Immature natural killer cell (primary cell): ENCODE results near the gene PTPRZ1. TPM values are rescaled to one million over a fixed set of nuclear protein-coding genes. Genes with fewer than 3 reads are reported as not detected.
A peak's percentile ranks its signal among the peaks of the same experiment; 100 is the strongest.

Experiments
- DNase-seq, 3 donors: peaks; one replicate each; pipeline ENCODE4 v3.0.0; 2022; ENCODE audit warnings: mixed read lengths in 1 of 3
- H3K27ac Mint-ChIP-seq, 6 donors: one replicate each; pipeline ENCODE4 v1.8.0; 2020; ENCODE audit warnings: mixed read lengths in 6 of 6, mild to moderate bottlenecking in 5 of 6, inconsistent platforms in 4 of 6, moderate library complexity in 3 of 6
- H3K27me3 Mint-ChIP-seq, 3 donors: one replicate each; pipeline ENCODE4 v1.8.0; 2020 to 2021; ENCODE audit warnings: low read depth in 3 of 3, mild to moderate bottlenecking in 3 of 3, mixed read lengths in 3 of 3, moderate library complexity in 3 of 3, inconsistent platforms in 1 of 3
- H3K36me3 Mint-ChIP-seq, 3 donors: one replicate each; pipeline ENCODE4 v1.8.0; 2020; ENCODE audit warnings: mixed read lengths in 3 of 3, inconsistent platforms in 2 of 3, mild to moderate bottlenecking in 2 of 3
- H3K4me1 Mint-ChIP-seq, 2 donors: one replicate each; pipeline ENCODE4 v1.8.0; 2020; ENCODE audit warnings: inconsistent platforms in 2 of 2, mild to moderate bottlenecking in 2 of 2, mixed read lengths in 2 of 2, moderate library complexity in 1 of 2
- H3K4me3 Mint-ChIP-seq, 5 donors: one replicate each; pipeline ENCODE4 v1.8.0; 2020; ENCODE audit warnings: mild to moderate bottlenecking in 5 of 5, mixed read lengths in 5 of 5, inconsistent platforms in 3 of 5, moderate library complexity in 3 of 5
- H3K9me3 Mint-ChIP-seq, 6 donors: one replicate each; pipeline ENCODE4 v1.8.0; 2020; ENCODE audit warnings: mild to moderate bottlenecking in 6 of 6, mixed read lengths in 6 of 6, inconsistent platforms in 4 of 6, moderate library complexity in 3 of 6
- polyA plus RNA-seq, 3 donors: library from polyadenylated mRNA; unstranded; fragments of 300-500 nt; fragmentation: Illumina TruSeq; gene quantifications; one replicate each; pipeline ENCODE4 v1.2.3, GENCODE V29; 2021

The PTPRZ1 gene
- polyA plus RNA-seq, 3 donors from 2014 or later: not detected

DNA sequence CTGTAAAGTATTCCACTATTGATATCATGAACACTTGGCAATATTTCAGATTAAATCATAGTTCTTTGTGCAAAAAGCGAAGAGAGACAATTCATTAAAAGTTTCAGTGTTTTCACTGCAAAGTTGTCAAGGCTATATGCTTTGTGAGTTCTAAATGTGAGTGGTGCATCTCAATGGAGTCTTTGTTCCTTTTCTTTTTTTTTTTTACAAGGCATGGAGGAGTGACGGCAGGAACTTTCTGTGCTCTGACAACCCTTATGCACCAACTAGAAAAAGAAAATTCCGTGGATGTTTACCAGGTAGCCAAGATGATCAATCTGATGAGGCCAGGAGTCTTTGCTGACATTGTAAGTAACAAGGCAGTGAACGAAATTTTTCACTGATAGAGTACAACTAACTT lies 186.6 kb downstream of the PTPRZ1 start:
- Mint-ChIP-seq H3K27me3 (no peaks in the 10 kb centered on the region), H3K4me3 (no peak overlapping the region), H3K9me3 (peaks cover 0 to 12% (median 0%) of the 10 kb centered on the region in 6 donors), H3K27ac (no peak overlapping the region), H3K36me3 (no peaks in the 10 kb centered on the region), H3K4me1 (no peaks in the 10 kb centered on the region)
- no peak for DNase-seq

GRCh38 chr7:122063146-122063545 lies 190.2 kb downstream of the PTPRZ1 start:
- no peak for DNase-seq
- no peaks in the 10 kb centered on the region for H3K36me3 Mint-ChIP-seq
- no peak overlapping the region for H3K4me3 Mint-ChIP-seq
- no peak overlapping the region for H3K27ac Mint-ChIP-seq
- H3K4me1 Mint-ChIP-seq: no peaks in the 10 kb centered on the region
- H3K9me3 Mint-ChIP-seq: peaks cover 0 to 12% (median 0%) of the 10 kb centered on the region in 6 donors
- H3K27me3 Mint-ChIP-seq: no peaks in the 10 kb centered on the region

DNA sequence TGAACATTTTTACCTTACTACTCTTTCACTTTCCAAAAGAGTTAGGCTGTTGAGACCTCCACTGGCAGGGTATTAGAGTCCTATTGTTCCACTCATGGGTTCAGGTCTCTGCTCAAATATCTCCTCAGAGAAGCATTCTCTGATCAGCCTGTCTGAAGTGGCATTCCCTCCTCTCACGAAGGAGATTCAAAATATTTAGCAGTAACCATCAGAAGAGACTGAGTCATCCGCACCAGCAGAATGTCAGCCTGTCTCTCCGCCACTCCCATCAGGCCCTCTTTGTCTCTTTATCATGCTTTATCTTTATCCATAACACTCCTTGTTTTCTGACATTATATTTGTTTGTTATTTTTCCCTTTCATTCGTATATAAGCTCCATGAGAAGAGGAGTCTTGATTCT lies 192.0 kb downstream of the PTPRZ1 start:
- Mint-ChIP-seq H3K27ac (no peak overlapping the region), H3K36me3 (no peaks in the 10 kb centered on the region), H3K4me3 (no peak overlapping the region), H3K4me1 (no peaks in the 10 kb centered on the region), H3K9me3 (peaks cover 0 to 9% (median 0%) of the 10 kb centered on the region in 6 donors), H3K27me3 (no peaks in the 10 kb centered on the region)
- no peak for DNase-seq

GRCh38 chr7:122067077-122067476 lies 194.1 kb downstream of the PTPRZ1 start:
- Mint-ChIP-seq H3K36me3 (no peaks in the 10 kb centered on the region), H3K4me1 (no peaks in the 10 kb centered on the region), H3K27ac (no peak overlapping the region), H3K27me3 (no peaks in the 10 kb centered on the region), H3K4me3 (no peak overlapping the region), H3K9me3 (peaks cover 0 to 3% (median 0%) of the 10 kb centered on the region in 6 donors)
- DNase-seq: no peak

DNA sequence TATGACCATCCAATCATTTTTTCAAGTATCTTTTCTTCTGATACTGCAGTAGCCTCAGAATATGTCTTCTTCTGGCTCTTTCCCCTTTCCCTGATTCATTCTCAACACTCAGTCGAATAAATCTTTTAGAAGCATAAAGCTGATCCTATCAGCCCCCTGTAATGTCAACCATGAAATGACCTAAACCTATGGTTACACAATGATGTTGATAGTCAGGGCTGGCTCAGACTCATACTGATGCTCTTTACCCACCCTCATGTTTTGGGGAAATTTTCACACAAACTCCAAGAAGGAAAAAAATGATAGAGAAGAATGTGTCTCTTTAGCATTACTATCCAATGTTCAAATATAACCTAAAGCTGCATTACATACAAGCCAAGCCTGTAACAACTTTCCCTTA lies 195.1 kb downstream of the PTPRZ1 start:
- DNase-seq: no peak
- Mint-ChIP-seq H3K27me3 (no peaks in the 10 kb centered on the region), H3K36me3 (no peaks in the 10 kb centered on the region), H3K27ac (no peak overlapping the region), H3K4me1 (no peaks in the 10 kb centered on the region), H3K9me3 (peaks cover 0 to 3% (median 0%) of the 10 kb centered on the region in 6 donors), H3K4me3 (no peak overlapping the region)

- Mint-ChIP-seq H3K4me1 (no peaks in the 10 kb centered on the region), H3K4me3 (no peak overlapping the region), H3K9me3 (peaks cover 0 to 3% (median 0%) of the 10 kb centered on the region in 6 donors), H3K27ac (no peak overlapping the region), H3K36me3 (no peaks in the 10 kb centered on the region), H3K27me3 (no peaks in the 10 kb centered on the region)
- no peak for DNase-seq
These were observed 196.0 kb downstream of the PTPRZ1 start for GRCh38 chr7:122068999-122069398.

- Mint-ChIP-seq H3K9me3 (peaks cover 0 to 9% (median 0%) of the 10 kb centered on the region in 6 donors), H3K4me1 (no peaks in the 10 kb centered on the region), H3K27me3 (no peaks in the 10 kb centered on the region), H3K36me3 (no peaks in the 10 kb centered on the region), H3K4me3 (no peak overlapping the region), H3K27ac (peak overlapping the region in 1 of 6 donors; percentile 15)
- DNase-seq: no peak
These were observed 197.1 kb downstream of the PTPRZ1 start for GRCh38 chr7:122070062-122070461.

- H3K27ac Mint-ChIP-seq: no peak overlapping the region
These were observed 197.9 kb downstream of the PTPRZ1 start for GRCh38 chr7:122070834-122071233.

DNA sequence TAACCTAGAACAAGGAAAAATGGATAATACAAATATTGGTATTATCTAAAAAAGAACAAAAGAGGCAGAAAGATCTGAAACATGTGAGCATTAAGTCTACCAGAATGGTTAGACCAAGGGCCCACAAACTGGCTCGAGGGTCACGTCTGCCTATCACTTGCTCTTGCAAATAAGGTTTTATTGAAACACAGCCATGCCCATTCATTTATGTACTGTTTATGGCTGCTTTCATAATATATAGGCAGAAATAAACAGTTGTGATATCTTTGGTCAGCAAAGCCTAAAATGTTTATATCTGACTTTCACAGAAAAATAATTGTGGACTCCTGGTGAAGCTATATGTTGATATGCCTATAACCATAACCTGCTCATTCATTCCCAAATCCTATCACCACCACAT lies 199.3 kb downstream of the PTPRZ1 start:
- Mint-ChIP-seq H3K27ac (no peak overlapping the region), H3K4me3 (no peak overlapping the region), H3K27me3 (no peaks in the 10 kb centered on the region), H3K9me3 (peaks cover 0 to 9% (median 2%) of the 10 kb centered on the region in 6 donors), H3K4me1 (no peaks in the 10 kb centered on the region), H3K36me3 (peaks cover 7 to 15% (median 12%) of the 10 kb centered on the region in 3 donors)
- no peak for DNase-seq

More at GRCh38 chr7:122070834-122071233, 197.9 kb downstream of the PTPRZ1 start:
- no peak for DNase-seq
- Mint-ChIP-seq H3K4me1 (no peaks in the 10 kb centered on the region), H3K27me3 (no peaks in the 10 kb centered on the region), H3K36me3 (peaks cover 0 to 4% (median 0%) of the 10 kb centered on the region in 3 donors), H3K4me3 (no peak overlapping the region), H3K9me3 (peaks cover 0 to 9% (median 1%) of the 10 kb centered on the region in 6 donors)

- H3K9me3 Mint-ChIP-seq: peaks cover 0 to 9% (median 2%) of the 10 kb centered on the region in 6 donors
- H3K4me3 Mint-ChIP-seq: no peak overlapping the region
- DNase-seq: no peak
- peaks cover 12 to 23% (median 17%) of the 10 kb centered on the region in 3 donors for H3K36me3 Mint-ChIP-seq
- H3K27me3 Mint-ChIP-seq: no peaks in the 10 kb centered on the region
- H3K27ac Mint-ChIP-seq: no peak overlapping the region
- no peaks in the 10 kb centered on the region for H3K4me1 Mint-ChIP-seq
These were observed 200.1 kb downstream of the PTPRZ1 start for GRCh38 chr7:122072924-122073599.

DNA sequence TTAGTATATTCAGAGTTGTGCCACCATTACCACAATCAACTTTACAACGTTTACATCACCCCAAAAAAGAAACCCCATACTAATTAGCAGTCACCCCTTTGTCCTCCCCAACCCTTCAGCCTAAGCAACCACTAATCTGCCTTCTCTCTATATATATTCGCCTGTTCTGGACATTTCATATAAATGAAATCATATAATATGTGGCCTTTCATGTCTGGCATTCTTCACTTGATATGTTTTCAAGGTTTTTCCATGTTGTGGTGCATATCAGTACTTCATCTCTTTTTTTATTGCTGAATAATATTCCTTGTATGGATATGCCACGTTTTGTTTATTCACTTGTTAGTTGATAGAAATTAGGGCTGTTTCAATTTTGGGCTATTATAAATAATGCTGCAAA lies 200.7 kb downstream of the PTPRZ1 start:
- no peak for DNase-seq
- H3K4me3 Mint-ChIP-seq: no peak overlapping the region
- peaks cover 0 to 9% (median 2%) of the 10 kb centered on the region in 6 donors for H3K9me3 Mint-ChIP-seq
- H3K27ac Mint-ChIP-seq: no peak overlapping the region
- H3K36me3 Mint-ChIP-seq: peaks cover 14 to 27% (median 19%) of the 10 kb centered on the region in 3 donors
- no peaks in the 10 kb centered on the region for H3K4me1 Mint-ChIP-seq
- H3K27me3 Mint-ChIP-seq: no peaks in the 10 kb centered on the region

GRCh38 chr7:122082160-122082559 lies 209.2 kb downstream of the PTPRZ1 start:
- Mint-ChIP-seq H3K27me3 (peaks cover 0 to 2% (median 2%) of the 10 kb centered on the region in 3 donors), H3K4me1 (no peaks in the 10 kb centered on the region), H3K4me3 (no peak overlapping the region), H3K9me3 (peaks cover 0 to 3% (median under 1%) of the 10 kb centered on the region in 6 donors), H3K27ac (no peak overlapping the region), H3K36me3 (peaks cover 15 to 25% (median 21%) of the 10 kb centered on the region in 3 donors)
- no peak for DNase-seq

GRCh38 chr7:122082670-122083069 lies 209.7 kb downstream of the PTPRZ1 start:
- Mint-ChIP-seq H3K9me3 (peaks cover 0 to 3% (median under 1%) of the 10 kb centered on the region in 6 donors), H3K4me3 (no peak overlapping the region), H3K27ac (no peak overlapping the region), H3K27me3 (peaks cover 0 to 4% (median 2%) of the 10 kb centered on the region in 3 donors), H3K36me3 (peaks cover 10 to 20% (median 16%) of the 10 kb centered on the region in 3 donors), H3K4me1 (no peaks in the 10 kb centered on the region)
- DNase-seq: no peak

DNA sequence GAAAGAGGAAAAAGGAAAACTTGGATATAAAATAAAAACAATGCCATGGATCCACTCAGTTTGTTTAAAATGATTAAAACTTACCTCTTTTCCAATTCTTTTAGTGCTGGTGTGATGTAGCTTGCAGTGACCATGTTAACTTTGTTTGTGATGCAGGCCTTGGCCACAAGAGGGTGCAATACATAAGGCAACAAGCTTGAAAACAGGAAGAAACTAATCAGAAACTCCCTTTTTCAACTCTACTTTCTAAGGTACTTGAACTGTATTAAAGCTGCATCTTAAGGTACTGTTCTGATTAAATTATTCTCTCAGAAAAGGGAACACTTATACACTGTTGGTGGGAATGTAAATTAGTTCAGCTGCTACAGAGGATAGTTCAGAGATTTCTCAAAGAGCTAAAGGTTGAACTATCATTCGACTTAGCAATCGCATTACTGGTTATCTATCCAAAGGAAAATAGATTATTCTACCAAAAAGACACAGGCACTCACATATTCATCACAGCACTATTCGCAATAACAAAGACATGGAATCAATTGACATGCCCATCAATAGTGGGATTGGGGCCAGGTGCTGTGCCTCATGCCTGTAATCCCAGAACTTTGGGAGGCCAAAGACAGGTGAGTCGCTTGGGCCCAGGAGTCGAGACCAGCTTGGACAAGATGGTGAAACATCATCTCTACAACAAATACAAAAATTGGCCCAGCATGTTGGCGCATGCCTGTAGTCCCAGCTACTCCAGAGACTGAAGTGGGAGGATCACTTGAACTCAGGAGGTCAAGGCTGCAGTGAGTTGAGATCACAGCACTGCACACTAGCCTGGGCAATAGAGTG lies 220.2 kb downstream of the PTPRZ1 start:
- peak; percentile 9 to 44 (median 28) for DNase-seq
- H3K9me3 Mint-ChIP-seq: peaks cover 0 to 5% (median under 1%) of the 10 kb centered on the region in 6 donors
- no peak overlapping the region for H3K4me3 Mint-ChIP-seq
- peaks cover 0 to 2% (median 0%) of the 10 kb centered on the region in 3 donors for H3K27me3 Mint-ChIP-seq
- peaks cover 4 to 9% (median 6%) of the 10 kb centered on the region in 3 donors for H3K36me3 Mint-ChIP-seq
- H3K27ac Mint-ChIP-seq: no peak overlapping the region
- no peaks in the 10 kb centered on the region for H3K4me1 Mint-ChIP-seq
